ENCODE results near the gene TMUB2.

TMUB2 gene

DNA sequence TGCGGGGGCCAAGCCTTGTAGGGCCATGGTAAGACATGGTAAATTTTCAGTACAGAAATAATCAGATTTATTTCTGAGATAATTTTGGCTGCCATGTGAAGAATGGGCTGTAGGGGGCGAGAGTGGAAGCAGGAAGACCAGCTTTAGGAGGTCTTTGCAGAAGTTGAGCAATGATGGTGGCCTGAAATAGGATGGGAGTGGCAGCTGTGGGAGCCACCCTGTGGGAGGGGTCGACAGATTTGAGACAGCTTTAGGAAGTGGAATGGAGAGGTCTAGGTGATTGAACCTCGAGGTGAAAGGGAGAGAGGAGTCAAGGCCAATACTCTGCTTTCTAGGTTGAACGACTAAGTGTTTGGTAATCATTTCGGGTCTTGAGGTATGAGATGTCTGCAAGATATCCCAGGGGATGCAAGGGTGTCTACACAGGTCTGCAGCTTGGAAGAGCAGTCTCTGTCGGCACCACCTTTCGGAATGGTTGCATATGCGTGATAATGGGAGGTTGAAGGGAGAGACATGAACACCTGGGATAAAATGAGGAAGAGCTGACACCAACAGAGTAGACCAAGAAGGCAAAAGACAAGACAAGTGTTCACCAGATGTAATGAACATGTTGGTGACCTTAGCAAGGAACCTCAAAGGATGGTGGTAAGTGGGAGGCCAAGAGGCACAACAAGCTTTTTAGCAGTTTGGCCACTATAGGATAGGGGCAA, 17.1 kb downstream of the TMUB2 start:
- no peak for DNase-seq

DNA sequence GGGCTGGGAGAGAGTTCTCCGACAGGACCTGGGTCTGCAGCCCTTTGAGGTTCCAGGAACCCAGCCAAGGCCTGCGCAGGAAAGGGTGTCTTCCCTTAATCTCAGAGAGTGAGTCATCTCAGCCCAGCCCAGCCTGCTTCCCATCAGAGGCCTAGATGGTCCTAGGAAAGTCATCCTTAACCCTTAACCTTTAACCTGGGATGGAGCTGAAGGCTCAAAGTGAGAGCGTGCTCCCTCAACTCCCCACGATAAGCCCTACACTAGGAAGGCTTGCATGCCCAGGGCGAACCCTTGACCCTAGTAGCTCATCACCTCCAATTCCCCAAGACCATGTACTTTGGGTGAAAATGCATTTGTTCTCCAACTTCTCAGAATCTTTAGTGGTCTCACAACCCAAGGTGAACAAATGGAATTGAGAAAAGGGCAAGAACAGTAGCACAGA, 17.7 kb downstream of the TMUB2 start:
- DNase-seq: no peak

DNA sequence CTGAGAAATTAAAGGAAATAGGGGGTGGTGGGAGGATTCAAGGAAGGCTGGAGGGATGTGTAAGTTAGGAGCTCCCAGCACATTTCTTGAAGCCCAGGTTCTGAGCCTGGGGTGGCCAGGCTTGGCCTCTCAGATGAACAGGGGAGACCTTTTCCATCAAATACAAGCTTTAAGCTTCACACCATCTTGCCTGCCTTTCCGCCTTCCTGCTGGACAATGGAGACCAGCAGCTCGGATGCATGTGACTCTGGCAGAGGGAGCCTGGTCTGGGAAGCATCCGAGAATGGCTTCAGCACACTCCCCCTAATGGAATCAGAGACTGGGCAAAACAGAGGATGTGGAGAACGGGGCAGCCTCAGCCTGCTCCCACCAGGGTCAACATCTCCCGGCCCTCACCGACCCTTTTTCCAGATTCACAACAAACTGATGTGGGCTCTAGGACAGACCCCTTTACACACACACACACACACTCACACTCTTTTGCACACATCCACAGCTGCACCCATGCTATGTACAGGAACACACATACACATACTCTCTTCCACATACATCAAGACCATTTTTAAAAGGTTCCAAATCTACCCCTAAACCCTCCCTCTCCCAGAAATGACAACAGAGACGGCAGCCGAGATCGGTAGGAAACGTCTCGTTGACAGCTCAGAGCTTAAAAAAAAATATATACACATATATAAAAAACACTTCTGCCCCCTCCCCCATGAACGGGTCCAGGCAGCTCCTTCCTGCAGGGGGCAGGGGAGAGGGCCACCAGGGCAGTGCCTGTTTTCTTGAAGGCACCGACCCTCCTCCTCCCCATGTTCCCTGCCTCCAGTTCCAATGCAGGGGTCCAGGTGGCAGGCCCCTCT, 19.4 kb downstream of the TMUB2 start:
- DNase-seq: no peak

DNA sequence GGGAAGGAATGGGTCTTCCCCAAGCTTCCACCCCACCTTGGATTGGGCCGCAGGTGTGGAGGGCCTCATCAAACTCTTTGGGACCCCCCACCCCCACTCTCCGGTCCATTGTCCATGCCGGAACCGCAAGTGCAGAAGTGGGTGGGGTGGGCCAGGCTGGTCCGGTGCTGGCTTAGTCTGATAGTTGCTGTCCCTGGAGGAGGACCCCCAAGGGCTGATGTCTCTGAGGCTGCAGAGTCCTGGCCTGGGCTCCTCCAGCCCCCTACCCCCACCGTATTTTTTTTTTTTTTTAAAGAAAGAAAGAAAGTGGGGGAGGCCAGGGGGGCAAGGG, 20.0 kb downstream of the TMUB2 start:
- DNase-seq: no peak

DNA sequence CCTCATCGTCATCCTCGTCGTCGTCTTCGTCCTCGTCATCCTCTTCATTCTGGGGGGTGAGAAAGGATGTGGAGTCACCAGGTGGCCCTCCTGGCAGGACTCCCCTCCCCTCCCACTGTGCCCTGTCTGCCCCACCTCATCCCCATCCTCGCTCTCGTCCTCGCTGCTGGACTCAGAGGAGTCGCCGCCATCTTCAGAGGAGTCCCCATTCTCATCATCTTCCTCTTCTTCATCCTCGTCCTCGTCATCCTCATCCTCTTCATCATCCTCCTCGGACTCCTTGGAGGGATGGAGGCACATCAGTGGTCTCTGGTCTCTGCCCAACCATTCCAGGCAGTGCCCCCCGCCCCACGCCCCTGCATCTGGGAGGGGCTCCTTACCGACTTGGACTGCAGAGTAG, 20.5 kb downstream of the TMUB2 start:
- DNase-seq: no peak

DNA sequence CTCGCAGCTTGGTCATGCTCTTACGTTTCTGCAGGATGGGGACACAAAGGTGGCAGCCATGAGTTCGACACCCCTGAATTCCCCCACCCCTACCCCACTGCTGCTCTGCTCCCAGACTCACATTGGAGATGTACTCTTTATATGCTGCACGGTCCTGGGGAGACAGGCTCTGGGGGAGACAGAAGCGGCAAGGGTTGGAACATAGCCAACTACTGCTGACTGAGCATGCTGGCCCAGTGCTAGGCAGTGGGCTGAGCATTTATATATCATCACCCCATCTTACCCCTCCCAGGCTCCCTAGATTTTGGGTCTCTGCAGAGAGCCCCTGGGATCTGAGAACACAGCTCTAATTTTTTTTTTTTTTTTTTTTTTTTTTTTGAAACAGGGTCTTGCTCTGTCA, 21.0 kb downstream of the TMUB2 start:
- no peak for DNase-seq

DNA sequence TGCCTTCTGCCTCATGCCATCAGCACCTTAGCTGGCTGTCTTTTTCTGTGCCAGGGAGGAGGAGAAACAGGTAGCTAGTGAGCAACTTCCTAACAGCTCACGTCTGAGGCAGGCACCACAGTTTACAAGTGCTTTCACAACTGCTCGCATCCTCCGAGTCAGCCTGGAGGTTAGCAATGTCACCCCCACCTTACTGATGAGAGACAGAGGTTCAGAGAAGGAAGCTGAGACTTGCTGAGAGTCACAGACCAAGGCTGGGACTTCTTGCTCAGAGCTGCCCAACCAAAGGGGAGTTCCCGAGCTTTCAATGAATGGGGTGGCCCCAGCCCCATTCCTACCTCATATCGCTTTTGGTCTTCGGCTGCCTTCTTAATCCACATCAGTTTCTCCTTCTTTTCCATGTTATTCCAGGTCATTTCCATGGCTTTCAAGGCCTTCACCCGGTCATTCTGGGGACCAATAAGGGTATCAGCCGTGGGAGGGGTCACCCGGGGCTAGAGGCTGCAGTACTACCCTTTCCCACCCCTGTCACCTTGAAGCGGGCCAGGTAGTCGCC, 23.1 kb downstream of the TMUB2 start:
- no peak for DNase-seq

DNA sequence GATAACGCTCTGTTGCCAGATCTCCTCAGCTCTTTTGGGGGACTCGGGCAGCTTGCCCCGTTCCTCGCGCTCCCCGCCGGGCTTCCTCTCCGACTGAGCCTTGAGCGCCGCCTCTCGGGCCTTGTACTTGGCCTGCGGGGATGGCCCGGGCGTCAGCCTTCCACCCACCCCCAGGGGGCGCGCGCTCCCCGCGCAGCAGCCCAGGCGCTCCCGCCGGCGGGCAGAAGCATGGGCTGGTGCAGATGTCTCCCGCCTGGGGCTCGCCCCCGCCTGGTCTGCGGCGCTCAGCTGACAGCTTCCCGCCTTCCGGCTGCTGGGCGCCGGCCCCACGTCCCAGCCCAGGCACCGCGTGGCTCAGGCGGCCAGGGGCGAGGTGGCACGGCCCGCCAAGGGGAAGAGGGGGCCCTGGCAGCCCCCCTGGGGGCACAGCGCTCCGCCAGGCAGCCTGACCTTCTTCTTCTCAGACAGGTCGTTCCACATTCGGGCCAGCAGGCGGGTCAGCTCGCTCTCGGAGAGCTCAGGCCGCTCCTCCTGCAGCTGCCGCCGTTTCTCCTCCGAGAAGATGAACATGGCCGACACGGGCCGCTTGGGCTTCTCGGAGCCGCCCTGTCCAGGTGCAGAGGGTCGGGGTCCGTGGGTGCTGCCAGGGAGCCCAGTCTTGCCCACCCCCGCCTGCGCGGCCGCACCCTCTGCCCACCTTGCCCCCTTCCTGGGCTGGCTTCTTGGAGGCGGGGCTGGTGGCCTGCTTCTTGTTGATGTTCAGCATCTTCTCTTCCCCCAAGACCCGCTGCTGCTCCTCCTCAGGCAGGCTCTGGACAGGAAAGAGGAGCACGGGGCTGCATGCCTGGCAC, 23.8 kb downstream of the TMUB2 start:
- peak; percentile 91 for DNase-seq

DNA sequence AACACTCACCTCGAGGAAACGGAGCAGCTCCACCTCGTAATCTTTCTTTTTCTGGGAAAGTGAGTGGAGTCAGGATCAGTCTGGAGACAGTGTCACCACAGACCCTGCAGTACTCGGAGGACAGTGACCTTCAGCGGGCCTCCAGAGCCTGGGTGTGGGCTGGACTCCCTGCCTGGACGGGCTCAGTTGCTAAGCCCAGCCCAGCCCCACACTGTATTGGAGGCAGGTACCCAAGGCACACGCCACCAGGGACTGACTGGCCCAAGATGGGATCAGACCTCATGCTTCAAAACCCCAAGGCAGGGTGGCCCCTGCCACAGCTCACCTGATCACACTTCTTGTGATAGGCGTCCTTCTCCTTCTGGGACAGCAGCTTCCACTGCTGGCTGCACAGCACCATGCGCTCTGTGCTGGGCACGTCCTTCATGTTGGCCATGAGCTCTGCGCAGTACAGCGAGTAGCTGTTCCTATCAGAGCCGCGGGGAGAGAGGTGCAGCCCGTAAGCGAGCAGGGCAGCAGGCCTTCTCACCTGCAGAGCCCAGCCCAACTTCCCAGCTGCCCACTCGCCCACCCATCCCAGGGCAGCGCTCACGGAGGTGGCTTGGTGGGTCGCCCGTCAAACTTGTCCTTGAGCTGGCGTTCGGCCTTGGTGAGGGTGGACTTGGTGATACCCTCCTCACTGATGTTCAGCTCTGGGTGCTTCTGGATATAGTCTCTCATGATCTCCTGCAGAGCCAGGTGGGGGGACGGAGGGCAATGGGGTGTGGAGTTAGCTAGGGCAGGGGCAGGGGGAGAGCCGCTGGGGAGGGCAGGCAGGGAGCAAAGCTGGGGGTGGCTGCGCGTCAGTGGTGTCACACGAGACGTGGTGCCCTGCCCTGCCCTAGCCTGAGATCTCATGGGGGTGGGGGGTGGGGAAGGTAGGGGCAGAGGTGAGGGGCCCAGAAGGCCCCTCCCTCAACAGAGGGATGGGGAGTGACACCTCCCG, 24.8 kb downstream of the TMUB2 start:
- DNase-seq: no peak

DNA sequence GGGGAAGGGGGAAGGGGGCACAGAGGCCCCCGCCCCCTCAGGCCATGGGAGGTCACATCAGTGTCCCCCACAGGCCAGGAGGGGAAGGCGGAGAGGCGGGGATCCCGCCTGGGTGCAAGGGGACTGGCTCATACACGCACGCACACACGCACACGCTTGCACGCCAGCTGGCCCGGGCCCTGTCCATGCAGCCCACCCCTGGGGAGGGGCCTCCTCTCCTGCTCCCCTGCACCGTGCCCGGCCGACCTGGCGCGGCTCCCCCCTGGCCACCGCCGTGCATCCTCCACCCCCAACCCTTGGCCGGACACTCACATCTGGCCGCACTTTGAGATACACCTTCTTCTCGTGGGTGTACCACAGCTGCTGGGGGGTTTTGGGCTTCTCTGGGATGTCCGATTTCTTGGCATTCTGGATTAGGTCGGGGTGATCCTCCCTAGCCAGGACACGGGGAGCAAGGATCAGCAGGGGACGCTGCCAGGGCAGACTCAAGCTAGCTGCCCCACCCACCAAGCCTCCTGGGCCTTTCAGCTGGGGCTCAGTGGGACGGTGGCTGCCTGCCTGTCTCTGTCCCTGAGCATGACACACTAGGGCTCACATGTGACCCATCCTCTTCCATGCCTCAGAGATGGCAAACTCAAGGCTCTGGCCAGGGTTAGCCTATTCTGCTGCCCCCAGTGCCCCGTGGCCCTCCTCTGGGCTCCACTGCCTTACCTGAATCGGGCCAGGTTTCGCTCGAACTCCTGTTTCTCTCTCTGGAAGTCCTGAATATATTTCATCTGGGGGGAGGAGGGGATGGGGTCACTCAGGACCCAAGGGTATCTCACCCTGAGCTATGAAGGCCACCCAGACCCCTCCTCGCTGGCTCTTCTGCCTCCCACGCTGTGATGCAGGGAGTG, 26.0 kb downstream of the TMUB2 start:
- DNase-seq: no peak

DNA sequence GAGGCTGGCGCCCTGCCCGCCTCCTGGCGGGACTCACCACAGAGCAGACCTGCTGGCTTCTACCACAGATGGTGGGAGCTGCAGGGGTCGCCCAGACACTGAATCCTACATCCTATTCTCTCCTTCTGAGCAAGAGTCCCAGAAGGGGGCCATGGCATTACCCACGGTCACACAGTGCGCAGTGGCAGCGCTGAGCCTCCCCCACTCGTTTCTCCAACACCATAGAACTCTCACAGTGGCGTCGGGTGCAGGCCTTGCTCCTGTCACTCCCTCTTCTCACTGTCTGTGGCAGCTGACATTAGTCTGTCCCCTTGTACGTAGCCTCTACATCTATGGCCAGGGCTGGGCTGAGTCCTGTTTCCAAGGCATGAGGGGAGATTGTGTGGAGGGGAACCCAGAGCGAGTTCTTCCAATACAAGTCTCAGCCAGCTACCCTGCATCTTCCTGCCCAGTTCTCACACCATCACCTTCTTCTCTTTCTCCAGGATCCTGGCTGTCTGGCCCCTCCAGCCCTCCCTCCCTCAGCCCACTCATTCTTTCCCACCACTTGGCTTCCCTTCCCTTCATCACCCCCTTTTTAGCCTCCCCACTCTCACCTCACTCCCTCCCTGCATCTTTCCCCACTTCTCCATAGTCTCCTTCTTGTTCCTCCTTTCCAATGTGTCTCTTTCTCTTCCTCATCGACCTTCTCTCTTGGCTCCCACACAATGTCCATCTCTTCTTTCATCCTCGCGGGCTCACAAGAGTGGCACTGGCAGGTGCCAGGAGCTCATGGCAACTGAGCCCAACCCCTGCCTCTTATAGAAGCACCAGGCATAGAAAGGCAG, 26.8 kb downstream of the TMUB2 start:
- no peak for DNase-seq

DNA sequence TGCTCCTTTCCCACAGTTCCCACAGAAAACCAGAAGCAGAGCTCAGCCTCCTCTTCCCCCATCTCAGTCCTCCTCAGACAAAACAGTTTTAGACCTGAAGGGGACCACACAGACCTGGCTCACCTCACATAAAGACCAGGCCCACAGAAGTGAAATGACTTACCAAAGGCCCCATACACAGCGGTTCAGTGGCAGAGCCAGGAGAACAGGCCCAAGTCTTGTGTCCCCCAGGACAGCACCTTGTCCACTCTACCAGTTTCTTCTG, 27.4 kb downstream of the TMUB2 start:
- no peak for DNase-seq

DNA sequence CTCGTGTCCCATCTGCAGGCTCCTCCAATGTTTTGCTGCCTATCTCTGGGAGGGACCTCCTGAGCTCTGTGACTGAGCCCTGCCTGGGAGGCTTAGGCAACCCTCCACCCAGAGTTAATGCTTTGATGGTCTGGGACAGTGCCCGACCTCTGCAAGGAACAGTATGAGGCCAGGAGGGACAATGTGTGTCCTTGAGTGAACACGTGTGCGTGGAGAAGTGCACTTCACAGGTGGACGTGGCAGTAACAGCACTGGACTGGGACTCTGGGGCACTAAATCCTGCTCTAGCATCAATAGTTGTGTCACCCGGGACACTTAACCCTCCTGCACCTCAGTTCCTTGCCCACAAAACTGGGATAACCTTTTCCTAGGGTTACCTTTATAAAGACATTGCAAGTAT, 28.1 kb downstream of the TMUB2 start:
- no peak for DNase-seq

DNA sequence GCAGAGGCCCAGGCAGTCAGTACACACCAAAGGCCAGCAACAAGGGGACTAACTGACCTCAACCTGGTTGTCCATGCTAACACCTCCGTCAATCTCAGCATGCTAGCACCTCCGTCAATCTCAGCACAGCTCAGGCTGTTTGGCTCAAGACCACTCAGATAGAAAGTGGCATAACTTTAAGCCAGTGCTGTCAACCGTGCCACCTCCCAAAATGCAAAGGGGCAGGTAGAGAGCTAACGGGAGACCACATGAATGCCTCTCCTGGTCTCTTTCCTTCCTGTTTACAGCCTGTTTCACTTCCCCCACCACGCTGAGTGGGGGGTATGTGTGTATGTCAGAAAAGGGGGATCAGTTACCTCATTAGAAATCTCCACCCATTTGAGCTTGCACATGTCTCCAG, 29.4 kb downstream of the TMUB2 start:
- no peak for DNase-seq

DNA sequence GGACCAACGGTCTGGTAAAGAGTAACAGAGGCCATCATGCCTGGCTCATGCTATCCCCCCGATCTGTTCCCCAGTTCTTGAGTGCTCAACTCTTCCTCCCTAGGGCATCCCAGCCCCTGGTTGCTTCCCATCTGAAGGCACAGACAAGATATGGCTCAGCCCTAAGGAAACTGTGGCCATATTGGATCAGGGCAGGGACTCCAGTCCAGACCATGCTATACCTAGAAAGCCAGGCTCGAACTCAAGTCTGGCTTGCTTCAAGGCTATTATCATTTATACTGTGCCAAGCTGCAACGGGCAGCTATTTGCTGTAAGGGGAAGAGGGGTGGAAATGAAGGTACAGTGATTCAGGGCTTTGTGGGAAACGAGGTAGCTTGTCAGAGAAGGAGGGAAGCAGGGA, 29.9 kb downstream of the TMUB2 start:
- no peak for DNase-seq

DNA sequence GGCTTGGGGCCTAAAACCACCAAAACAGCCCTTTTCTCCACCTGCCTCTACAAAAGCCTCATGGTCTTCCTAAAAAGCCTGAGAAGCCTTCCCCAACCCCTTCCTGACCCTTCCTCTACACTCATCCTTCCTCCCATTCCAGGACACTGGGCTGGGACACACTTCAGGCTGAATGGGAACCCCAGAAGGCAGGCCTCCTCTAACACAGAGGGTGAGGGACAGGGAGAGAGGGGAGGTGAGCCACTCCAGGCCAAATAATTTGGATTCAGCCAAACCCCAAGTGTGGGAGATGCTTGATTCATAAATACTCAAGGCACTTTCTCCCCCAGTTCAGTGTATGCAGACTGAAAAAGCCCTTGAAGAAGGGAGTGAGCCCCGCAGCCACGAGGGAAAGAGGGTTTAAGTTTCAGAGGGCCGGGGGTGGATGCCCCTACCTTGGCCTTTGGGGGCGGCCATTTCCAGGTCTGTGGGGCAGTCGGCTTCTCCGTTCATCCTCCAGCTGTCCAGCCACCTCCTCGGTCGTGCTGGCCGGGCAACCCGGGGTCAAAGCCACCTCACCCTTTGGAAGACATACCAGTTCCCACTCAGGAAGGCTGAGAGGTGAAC, 31.1 kb downstream of the TMUB2 start:
- no peak for DNase-seq

DNA sequence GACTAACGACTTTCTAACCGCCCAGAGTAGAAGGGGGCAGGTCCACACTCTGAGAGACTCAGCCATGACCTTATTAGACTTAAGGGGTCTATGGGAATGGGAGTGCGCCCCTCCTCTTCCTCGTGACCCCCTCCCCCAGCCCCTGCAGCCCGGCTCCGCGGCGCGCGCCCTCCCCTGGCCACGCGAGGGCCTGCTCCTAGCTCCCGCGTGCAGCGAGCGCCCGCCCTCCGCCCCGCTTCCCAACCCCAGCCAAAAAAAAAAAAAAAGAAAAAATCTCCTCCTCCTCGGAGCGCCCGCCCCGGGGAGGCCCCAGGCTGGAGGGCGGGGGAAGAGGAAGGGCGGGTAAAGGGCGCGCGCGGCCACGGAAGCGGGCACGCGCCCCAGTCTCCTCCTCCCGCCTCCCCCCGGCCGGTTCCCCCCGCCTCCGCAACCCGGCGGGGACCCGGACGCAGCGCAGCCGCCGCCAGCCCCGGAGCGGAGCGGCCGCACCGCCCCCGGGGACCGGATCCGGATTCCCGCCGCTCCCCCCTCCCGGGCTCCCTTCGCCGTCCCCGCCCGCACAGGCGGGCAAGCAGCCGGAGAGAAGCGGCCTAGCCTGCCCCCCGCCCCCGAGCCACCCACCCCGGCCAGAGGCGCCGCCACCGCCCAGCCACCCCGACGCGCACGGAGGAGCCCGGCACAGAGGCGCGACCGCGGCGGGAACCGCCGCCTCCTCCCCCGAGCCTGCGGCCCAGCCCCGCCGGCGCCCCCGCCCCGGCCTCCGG, 31.8 kb downstream of the TMUB2 start:
- DNase-seq: peak; percentile 93

DNA sequence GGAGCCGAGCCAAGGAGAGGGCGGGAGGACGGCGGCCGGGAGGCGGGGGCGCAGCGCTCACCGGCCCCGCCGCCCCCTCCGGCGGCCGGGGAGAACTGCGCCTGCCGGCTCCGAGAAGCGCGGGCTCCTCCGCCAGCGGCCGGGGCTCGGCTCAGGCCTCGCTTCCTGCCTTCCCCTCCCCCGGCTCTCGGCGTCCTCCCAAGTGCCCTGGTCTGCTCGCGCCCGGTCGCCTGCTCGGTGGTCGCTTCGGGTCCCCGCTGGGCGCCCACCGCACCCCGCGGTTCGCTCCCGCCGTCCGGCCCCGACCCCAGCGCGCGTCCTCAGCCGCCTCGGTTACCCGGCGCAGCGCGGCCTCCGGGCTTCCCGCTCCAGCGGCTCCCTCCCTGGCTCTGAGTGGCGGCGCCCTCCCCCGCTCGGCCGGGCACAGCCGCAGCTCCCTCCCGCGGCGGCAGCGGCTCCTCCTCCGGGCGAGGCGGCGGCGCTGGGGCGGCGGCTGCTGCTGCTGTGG, 32.4 kb downstream of the TMUB2 start:
- peak; percentile 83 for DNase-seq

Data from right forelimb (tissue), 1 donor.